Endothelial cell of umbilical vein (primary cell): ENCODE results near the gene SLCO3A1. TPM values are rescaled to one million over a fixed set of nuclear protein-coding genes. Genes with fewer than 3 reads are reported as not detected.

Experiments
- BruUV-seq: library from RNA; stranded (reverse); fragments of 400-500 nt; replicated peaks from 2 replicates; lab custom pipeline; 2021; lab: Mats Ljungman, UMichigan
- CTCF ChIA-PET: fragments of 300-600, 350-600 bp; sonication (Branson Sonifier 250); formaldehyde crosslinking; loops from one replicate; lab custom pipeline; 2021; ENCODE audit warnings: antibody characterized with exemption, inconsistent platforms; lab: Charles Lee
- POLR2A ChIA-PET: fragments of 300-600, 350-600 bp; sonication (Branson Sonifier 250); formaldehyde crosslinking; loops from one replicate; lab custom pipeline; 2021; ENCODE audit warnings: antibody characterized with exemption, inconsistent platforms; lab: Charles Lee
- DNase-seq: peaks from one replicate; pipeline ENCODE4 v3.0.0-alpha.2; 2011; ENCODE audit warnings: low read depth, low spot score
- FAIRE-seq: peaks from 2 replicates; lab custom pipeline; 2011; peaks lifted over from hg19 to GRCh38; lab: Jason Lieb, UNC
- H2AFZ ChIP-seq: 2 replicates; pipeline ENCODE4 v1.6.0; 2012; ENCODE audit warnings: low read depth, low read length, control low read depth, inconsistent platforms
- H3K27ac ChIP-seq: 2 replicates; pipeline ENCODE4 v1.5.1; 2011; ENCODE audit warnings: low read depth, mild to moderate bottlenecking, control low read depth, low read length, moderate library complexity; ENCODE audit not compliant: insufficient read depth
- H3K27me3 ChIP-seq, 2 experiments: 2 replicates each; pipeline versions ENCODE4 v1.6.0 to v1.6.1; 2011; ENCODE audit warnings: low read length in 2 of 2, mixed read lengths in 1 of 2; ENCODE audit not compliant: control insufficient read depth in 2 of 2, insufficient read depth in 2 of 2
- H3K36me3 ChIP-seq, 2 experiments: 2 replicates in 1 of 2; 3 replicates in 1 of 2; pipeline ENCODE4 v1.5.1; 2011; ENCODE audit warnings: low read length in 2 of 2, mild to moderate bottlenecking in 1 of 2, moderate library complexity in 1 of 2; ENCODE audit not compliant: control insufficient read depth in 2 of 2, insufficient read depth in 2 of 2; ENCODE audit errors: extremely low read depth in 1 of 2
- H3K4me1 ChIP-seq: 3 replicates; pipeline ENCODE4 v1.5.1; 2011; ENCODE audit warnings: mild to moderate bottlenecking, low read length; ENCODE audit not compliant: control insufficient read depth, insufficient read depth; ENCODE audit errors: extremely low read depth
- H3K4me2 ChIP-seq: 2 replicates; pipeline ENCODE4 v1.6.1; 2011; ENCODE audit warnings: low read length, control low read depth, mixed read lengths; ENCODE audit not compliant: insufficient read depth
- H3K4me3 ChIP-seq, 3 experiments: fragments of 200-600 bp in 1 of 3; sonication (generic), shearing (Covaris generic) in 1 of 3; replicated peaks in 1 of 3; 2 replicates each; pipeline ENCODE4 v1.5.1; 2011 to 2016; ENCODE audit warnings: control low read depth in 3 of 3, low read length in 3 of 3, mild to moderate bottlenecking in 2 of 3, inconsistent platforms in 1 of 3, low read depth in 1 of 3, moderate library complexity in 1 of 3; ENCODE audit not compliant: insufficient read depth in 1 of 3
- H3K79me2 ChIP-seq: 2 replicates; pipeline ENCODE4 v1.6.0; 2012; ENCODE audit warnings: low read length, inconsistent platforms; ENCODE audit not compliant: control insufficient read depth, insufficient read depth
- H3K9ac ChIP-seq: replicated peaks from 2 replicates; pipeline ENCODE3; 2011; ENCODE audit warnings: low read length, control low read depth; ENCODE audit not compliant: insufficient read depth; ENCODE audit errors: extremely low read depth
- H3K9me1 ChIP-seq: replicated peaks from 3 replicates; pipeline ENCODE4 v1.6.0; 2011; ENCODE audit warnings: mild to moderate bottlenecking, low read length; ENCODE audit not compliant: control insufficient read depth, insufficient read depth; ENCODE audit errors: extremely low read depth
- H3K9me3 ChIP-seq: replicated peaks from 2 replicates; pipeline ENCODE4 v1.5.1; 2012; ENCODE audit warnings: low read length, inconsistent platforms; ENCODE audit not compliant: control insufficient read depth, insufficient read depth
- H4K20me1 ChIP-seq: replicated peaks from 2 replicates; pipeline ENCODE3; 2011; ENCODE audit warnings: mild to moderate bottlenecking, low read length; ENCODE audit not compliant: control insufficient read depth, insufficient read depth; ENCODE audit errors: extremely low read depth
- CTCF ChIP-seq, 2 donors: IDR thresholded peaks; 1 replicate in 1 of 2; 2 replicates in 1 of 2; pipeline ENCODE4 v1.5.1; 2011; ENCODE audit warnings: low read length in 2 of 2, mild to moderate bottlenecking in 2 of 2, moderate library complexity in 2 of 2, control low read depth in 1 of 2, inconsistent platforms in 1 of 2, low read depth in 1 of 2; ENCODE audit not compliant: insufficient read depth in 1 of 2; ENCODE audit errors: extremely low read depth in 1 of 2
- EZH2 ChIP-seq: IDR thresholded peaks from 2 replicates; pipeline ENCODE4 v1.6.1; 2012; ENCODE audit warnings: borderline replicate concordance, low read depth, mild to moderate bottlenecking, moderate library complexity, low read length, inconsistent platforms; ENCODE audit not compliant: severe bottlenecking
- FOS ChIP-seq: IDR thresholded peaks from 2 replicates; pipeline ENCODE4 v1.6.1; 2011; ENCODE audit warnings: mild to moderate bottlenecking, low read length, moderate library complexity, borderline replicate concordance; ENCODE audit not compliant: insufficient read depth
- GATA2 ChIP-seq: IDR thresholded peaks from 2 replicates; pipeline ENCODE4 v1.7.0; 2011; ENCODE audit warnings: low read depth, mild to moderate bottlenecking, moderate library complexity, mixed read lengths, low read length; ENCODE audit not compliant: insufficient read length, insufficient read depth
- JUN ChIP-seq: IDR thresholded peaks from 2 replicates; pipeline ENCODE4 v1.6.1; 2011; ENCODE audit warnings: borderline replicate concordance, low read depth; ENCODE audit not compliant: insufficient read length, insufficient read depth
- MAX ChIP-seq: IDR thresholded peaks from 2 replicates; pipeline ENCODE4 v1.6.1; 2011; ENCODE audit not compliant: insufficient read depth, insufficient read length
- MYC ChIP-seq: IDR thresholded peaks from one replicate; pipeline ENCODE4 v1.6.1; 2011; ENCODE audit warnings: mild to moderate bottlenecking, low read depth, low read length
- POLR2A ChIP-seq: IDR thresholded peaks from 2 replicates; pipeline ENCODE4 v1.6.1; 2012; ENCODE audit warnings: low read depth, mild to moderate bottlenecking, control low read depth, low read length
- POLR2AphosphoS5 ChIP-seq: IDR thresholded peaks from 2 replicates; pipeline ENCODE4 v1.6.1; 2012; ENCODE audit warnings: low read depth, mild to moderate bottlenecking, control low read depth, low read length, moderate library complexity; ENCODE audit not compliant: insufficient read depth
- dilution Hi-C: fragments of 300-500 bp; cut with MboI; formaldehyde crosslinking; loops from one replicate; pipeline ENCODE4 v1.15.0; 2019; ENCODE audit warnings: low sequenced_read_pairs; ENCODE audit not compliant: extremely low pct_ligation_motif_present
- intact Hi-C: fragments of 100-400 bp; cut with micrococcal nuclease; formaldehyde crosslinking; loops from one replicate; pipeline ENCODE4 v1.10.0; 2022
- polyA plus RNA-seq, 4 experiments: library from polyadenylated mRNA; depleted of rRNA in 3 of 4; stranded (reverse) in 3 of 4; unstranded in 1 of 4; fragments of >200 nt; gene quantifications; 2 replicates each; pipeline versions ENCODE4 v1.2.1 to v1.2.3, GENCODE V29; 2011 to 2012; ENCODE audit warnings: missing spikeins in 1 of 4
- total RNA-seq: library from RNA; stranded (reverse); gene quantifications from 2 replicates; pipeline ENCODE4 v1.2.3, GENCODE V29; 2021

Gene SLCO3A1
- total and polyA plus RNA-seq, 2 donors (not counting 3 experiments of a cell fraction or from before 2014, with no cell fraction given): 0.88 to 0.92 TPM

- H3K27me3 ChIP-seq: no peaks in the 10 kb centered on the region
- H4K20me1 ChIP-seq: no peaks in the 10 kb centered on the region
- no peaks in the 10 kb centered on the region for H3K36me3 ChIP-seq
- no peaks in the 10 kb centered on the region for H3K79me2 ChIP-seq
- H3K4me2 ChIP-seq: no peak overlapping the region
- no peak overlapping the region for H3K4me3 ChIP-seq
- TF ChIP-seq POLR2A: no peak
- no peak for TF ChIP-seq MAX
- no peak for TF ChIP-seq POLR2AphosphoS5
- TF ChIP-seq EZH2: no peak
- TF ChIP-seq GATA2: no peak
- TF ChIP-seq MYC: no peak
- TF ChIP-seq FOS: no peak
- no peak for TF ChIP-seq JUN
- no peak for TF ChIP-seq CTCF (IDR thresholded peaks at IDR 0.05; ENCODE audit: extremely low read depth in 1 of 2, insufficient read depth in 1 of 2, low read depth in 1 of 2, low read length in 2 of 2)
- H3K27ac ChIP-seq: no peak overlapping the region
- intact Hi-C loops: no loop called here
- H3K9ac ChIP-seq: no peak overlapping the region
- H3K9me1 ChIP-seq: no peaks in the 10 kb centered on the region
- H2AFZ ChIP-seq: no peak overlapping the region
- dilution Hi-C loops: no loop called here
- no peak for DNase-seq
- CTCF ChIA-PET: no interaction called here
- BruUV-seq: no TSS peak
- H3K9me3 ChIP-seq: no peaks in the 10 kb centered on the region
- POLR2A ChIA-PET: no interaction called here
- FAIRE-seq: no peak
- no peaks in the 10 kb centered on the region for H3K4me1 ChIP-seq
These were observed 75.2 kb downstream of the SLCO3A1 start for GRCh38 chr15:91928675-91929074.
